Endodermal cell (in vitro differentiated cells): ENCODE results near the gene KCTD11. TPM values are rescaled to one million over a fixed set of nuclear protein-coding genes. Genes with fewer than 3 reads are reported as not detected.
"Not testable (repeated sequence)": the region's sequence is repeated elsewhere in the genome, so short reads cannot be mapped to it uniquely, and the experiment has no call there.

Experiments used
- DNase-seq: peaks from one replicate; pipeline ENCODE4 v3.0.0-alpha.2; 2017
- H3K27ac ChIP-seq: 2 replicates; pipeline ENCODE4 v1.5.1; 2013; ENCODE audit warnings: mild to moderate bottlenecking, low read depth, low read length, moderate library complexity
- H3K27me3 ChIP-seq: 2 replicates; pipeline ENCODE4 v1.6.1; 2013; ENCODE audit warnings: mild to moderate bottlenecking, low read length, moderate library complexity; ENCODE audit not compliant: insufficient read depth, control insufficient read depth, poor library complexity, severe bottlenecking
- H3K36me3 ChIP-seq: 2 replicates; pipeline ENCODE4 v1.7.0; 2013; ENCODE audit warnings: mild to moderate bottlenecking, low read length, moderate library complexity; ENCODE audit not compliant: control insufficient read depth, insufficient read depth
- H3K4me1 ChIP-seq: one replicate; pipeline ENCODE4 v1.7.0; 2013; ENCODE audit warnings: low read length; ENCODE audit not compliant: control insufficient read depth, insufficient read depth
- H3K4me3 ChIP-seq: 2 replicates; pipeline ENCODE4 v1.5.1; 2013; ENCODE audit warnings: mild to moderate bottlenecking, low read length, moderate library complexity
- H3K9ac ChIP-seq: 2 replicates; pipeline ENCODE4 v1.6.1; 2013; ENCODE audit warnings: mild to moderate bottlenecking, low read length, moderate library complexity; ENCODE audit not compliant: poor library complexity, severe bottlenecking; ENCODE audit errors: extremely low read depth
- H3K9me3 ChIP-seq: 2 replicates; pipeline ENCODE4 v1.6.1; 2013; ENCODE audit warnings: mild to moderate bottlenecking, low read length, moderate library complexity; ENCODE audit not compliant: control insufficient read depth
- H3K27ac Mint-ChIP-seq: 2 replicates; pipeline ENCODE4 v1.8.0; 2020; ENCODE audit warnings: mixed read lengths
- H3K27me3 Mint-ChIP-seq: 2 replicates; pipeline ENCODE4 v1.8.0; 2021; ENCODE audit warnings: mild to moderate bottlenecking, mixed read lengths; ENCODE audit not compliant: insufficient read depth
- H3K36me3 Mint-ChIP-seq: 2 replicates; pipeline ENCODE4 v1.8.0; 2020; ENCODE audit warnings: low read depth, mixed read lengths
- H3K4me1 Mint-ChIP-seq: 2 replicates; pipeline ENCODE4 v1.8.0; 2020; ENCODE audit warnings: mixed read lengths
- H3K4me3 Mint-ChIP-seq: 2 replicates; pipeline ENCODE4 v1.8.0; 2020; ENCODE audit warnings: mild to moderate bottlenecking, moderate library complexity, mixed read lengths
- H3K9me3 Mint-ChIP-seq: 2 replicates; pipeline ENCODE4 v1.8.0; 2020; ENCODE audit warnings: mild to moderate bottlenecking, mixed read lengths
- WGBS, 2 experiments: methylation state at CpG; one replicate each; pipeline versions ENCODE4 v1.1.5 to v1.1.7; 2013; ENCODE audit warnings: missing lambda C conversion rate in 2 of 2, mixed read lengths in 1 of 2; ENCODE audit not compliant: insufficient coverage in 1 of 2, insufficient read length in 1 of 2; 5-methylcytosine and 5-hydroxymethylcytosine counted together
- total RNA-seq, 2 donors: library from RNA; stranded (reverse); fragmentation: NEBNext Ultra II Directional in 1 of 2; extraction: Animal tissue kit (Norgen Biotek cat#: 25700) in 1 of 2; gene quantifications; 2 replicates in 1 of 2; 3 replicates in 1 of 2; pipeline ENCODE4 v1.2.1, GENCODE V29; 2021
- TF ChIP-seq, protein P1 (sequence below): fragments of 200-600 bp; sonication (generic); conservative IDR thresholded peaks from 2 replicates; pipeline ENCODE4 v1.5.0; 2021; ENCODE audit warnings: antibody characterized with exemption, mild to moderate bottlenecking

KCTD11 gene
- total RNA-seq, 2 donors from 2014 or later, result 7.1 to 8.4 TPM

DNA sequence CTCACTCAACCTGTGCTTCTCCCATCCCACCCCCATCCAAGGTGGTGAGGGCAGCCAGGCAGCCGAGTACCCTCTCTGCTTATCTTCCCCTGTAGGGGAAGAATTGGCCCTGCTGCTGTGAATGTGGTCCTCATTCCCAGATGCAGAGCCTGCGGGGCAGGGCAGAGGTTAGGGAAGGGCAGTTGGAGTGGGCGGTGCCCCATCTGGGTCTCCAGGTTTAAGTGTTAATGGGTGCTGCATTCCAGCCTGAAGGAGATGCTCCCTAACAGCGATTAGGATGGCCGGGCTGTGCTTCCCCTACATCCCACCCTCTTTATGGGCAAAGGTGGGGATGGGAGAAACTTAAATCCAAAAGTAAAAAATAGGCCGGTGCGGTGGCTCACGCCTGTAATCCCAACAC is 15.1 kb downstream of the KCTD11 start:
- Histone ChIP-seq H3K4me3 (no peak overlapping the region), H3K27me3 (no peaks in the 10 kb centered on the region), H3K27ac (no peak overlapping the region), H3K9ac (no peak overlapping the region), H3K4me1 (no peaks in the 10 kb centered on the region), H3K9me3 (no peaks in the 10 kb centered on the region), H3K36me3 (no peaks in the 10 kb centered on the region)
- H3K4me3 Mint-ChIP-seq, result no peak overlapping the region
- H3K27ac Mint-ChIP-seq, result no peak overlapping the region
- WGBS, 2 experiments, result 69% methylated on average over 8 of the region's 8 CpGs; no CpG with 5 or more reads in 1 of the 2 experiments
- H3K4me1 Mint-ChIP-seq, result no peaks in the 10 kb centered on the region
- H3K36me3 Mint-ChIP-seq, result no peaks in the 10 kb centered on the region
- TF ChIP-seq, protein P1, sequence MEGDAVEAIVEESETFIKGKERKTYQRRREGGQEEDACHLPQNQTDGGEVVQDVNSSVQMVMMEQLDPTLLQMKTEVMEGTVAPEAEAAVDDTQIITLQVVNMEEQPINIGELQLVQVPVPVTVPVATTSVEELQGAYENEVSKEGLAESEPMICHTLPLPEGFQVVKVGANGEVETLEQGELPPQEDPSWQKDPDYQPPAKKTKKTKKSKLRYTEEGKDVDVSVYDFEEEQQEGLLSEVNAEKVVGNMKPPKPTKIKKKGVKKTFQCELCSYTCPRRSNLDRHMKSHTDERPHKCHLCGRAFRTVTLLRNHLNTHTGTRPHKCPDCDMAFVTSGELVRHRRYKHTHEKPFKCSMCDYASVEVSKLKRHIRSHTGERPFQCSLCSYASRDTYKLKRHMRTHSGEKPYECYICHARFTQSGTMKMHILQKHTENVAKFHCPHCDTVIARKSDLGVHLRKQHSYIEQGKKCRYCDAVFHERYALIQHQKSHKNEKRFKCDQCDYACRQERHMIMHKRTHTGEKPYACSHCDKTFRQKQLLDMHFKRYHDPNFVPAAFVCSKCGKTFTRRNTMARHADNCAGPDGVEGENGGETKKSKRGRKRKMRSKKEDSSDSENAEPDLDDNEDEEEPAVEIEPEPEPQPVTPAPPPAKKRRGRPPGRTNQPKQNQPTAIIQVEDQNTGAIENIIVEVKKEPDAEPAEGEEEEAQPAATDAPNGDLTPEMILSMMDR, result no peak
- H3K27me3 Mint-ChIP-seq, result peaks cover 19% of the 10 kb centered on the region
- H3K9me3 Mint-ChIP-seq, result no peaks in the 10 kb centered on the region
- peak; percentile 91 for DNase-seq

DNA sequence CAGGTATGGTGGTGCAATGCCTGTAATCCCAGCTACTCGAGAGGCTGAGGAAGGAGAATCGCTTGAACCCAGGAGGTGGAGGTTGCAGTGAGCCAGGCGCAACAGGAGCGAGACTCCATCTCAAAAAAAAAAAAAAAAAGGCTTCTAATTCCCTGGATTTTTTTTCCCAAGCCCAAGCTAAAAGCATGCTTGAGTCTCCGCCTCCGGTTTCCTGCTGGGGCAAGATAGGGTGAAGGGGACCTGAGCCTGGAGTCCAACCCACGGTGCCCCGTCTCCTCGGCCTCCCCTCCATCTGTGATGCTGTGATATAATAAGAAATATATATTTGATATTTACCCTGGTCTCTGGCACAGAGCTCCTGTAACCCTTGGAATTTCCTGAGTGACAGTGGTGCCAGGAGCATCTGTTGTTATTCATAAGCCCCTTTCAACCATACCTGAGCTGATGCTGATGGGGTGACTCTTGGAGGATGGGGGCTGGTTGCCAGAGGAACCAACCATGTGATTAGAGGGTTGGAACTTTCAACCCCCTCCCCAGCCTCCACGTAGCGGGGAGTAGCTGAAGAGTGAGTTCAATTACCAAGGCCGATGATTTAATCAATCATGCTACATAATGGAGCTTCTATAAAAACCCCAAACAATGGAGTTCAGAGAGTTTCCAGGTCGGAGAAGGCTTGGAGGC is 16.1 kb downstream of the KCTD11 start:
- WGBS, 2 experiments, result 86 to 96% methylated on average over 3 to 10 of the region's 13 CpGs
- Histone ChIP-seq H3K9me3 (no peaks in the 10 kb centered on the region), H3K9ac (no peak overlapping the region), H3K27ac (no peak overlapping the region), H3K4me3 (no peak overlapping the region), H3K4me1 (no peaks in the 10 kb centered on the region), H3K27me3 (no peaks in the 10 kb centered on the region), H3K36me3 (no peaks in the 10 kb centered on the region)
- Mint-ChIP-seq H3K27me3 (peaks cover 19% of the 10 kb centered on the region), H3K27ac (no peak overlapping the region), H3K9me3 (no peaks in the 10 kb centered on the region), H3K4me1 (no peaks in the 10 kb centered on the region), H3K36me3 (no peaks in the 10 kb centered on the region), H3K4me3 (no peak overlapping the region)
- peak; percentile 63 for DNase-seq
- TF ChIP-seq, protein P1, result no peak

DNA sequence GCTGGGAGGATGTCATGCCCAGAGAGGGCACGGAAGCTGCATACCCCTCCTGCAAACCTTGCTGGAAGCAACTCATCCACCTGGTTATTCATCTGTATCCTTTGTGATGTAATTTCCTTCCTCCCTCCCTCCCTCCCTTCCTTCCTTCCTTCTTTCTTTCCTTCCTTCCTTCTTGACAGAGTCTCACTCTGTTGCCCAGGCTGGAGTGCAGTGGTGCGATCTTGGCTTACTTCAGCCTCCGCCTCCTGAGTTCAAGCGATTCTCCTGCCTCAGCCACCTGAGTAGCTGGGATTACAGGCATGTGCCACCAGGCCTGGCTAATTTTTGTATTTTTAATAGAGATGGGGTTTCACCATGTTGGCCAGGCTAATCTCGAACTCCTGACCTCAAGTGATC is 16.6 kb downstream of the KCTD11 start:
- not testable (repeated sequence) for H3K4me3 ChIP-seq, H3K27ac ChIP-seq, H3K4me1 Mint-ChIP-seq, H3K36me3 ChIP-seq, H3K9me3 ChIP-seq, H3K4me1 ChIP-seq, H3K9me3 Mint-ChIP-seq, H3K4me3 Mint-ChIP-seq, DNase-seq, H3K36me3 Mint-ChIP-seq, H3K27me3 ChIP-seq, H3K27ac Mint-ChIP-seq, H3K9ac ChIP-seq
- H3K27me3 Mint-ChIP-seq, result peaks cover 18% of the 10 kb centered on the region
- 91 to 92% methylated on average over 5 of the region's 5 CpGs for whole genome bisulfite sequencing, 2 experiments

DNA sequence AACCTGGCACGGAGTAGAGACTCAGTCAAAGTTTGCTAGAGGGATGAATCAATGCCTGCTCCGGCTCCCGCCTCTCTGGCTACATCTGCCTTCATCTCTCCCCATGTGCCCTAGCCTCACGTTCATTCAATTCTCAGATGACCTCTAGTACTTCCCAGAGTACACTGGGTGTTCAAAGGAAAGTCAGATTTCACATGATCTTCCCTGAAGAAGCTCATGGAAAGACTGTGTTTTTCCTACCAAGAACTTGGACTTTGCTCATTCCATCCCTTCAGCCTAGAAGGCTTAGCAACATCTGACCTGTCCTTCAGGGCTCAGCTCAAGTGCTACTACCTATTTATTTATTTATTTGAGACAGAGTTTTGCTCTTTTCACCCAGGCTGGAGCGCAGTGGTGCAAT is 17.9 kb downstream of the KCTD11 start:
- Histone ChIP-seq H3K9me3 (no peaks in the 10 kb centered on the region), H3K4me3 (no peak overlapping the region), H3K27ac (no peak overlapping the region), H3K36me3 (no peaks in the 10 kb centered on the region), H3K4me1 (no peaks in the 10 kb centered on the region), H3K9ac (no peak overlapping the region), H3K27me3 (no peaks in the 10 kb centered on the region)
- H3K27ac Mint-ChIP-seq, result no peak overlapping the region
- peaks cover 14% of the 10 kb centered on the region for H3K27me3 Mint-ChIP-seq
- no peaks in the 10 kb centered on the region for H3K36me3 Mint-ChIP-seq
- no peaks in the 10 kb centered on the region for H3K9me3 Mint-ChIP-seq
- 85 to 92% methylated on average over 5 of the region's 5 CpGs for WGBS, 2 experiments
- TF ChIP-seq, protein P1, result no peak
- DNase-seq, result no peak
- no peaks in the 10 kb centered on the region for H3K4me1 Mint-ChIP-seq
- no peak overlapping the region for H3K4me3 Mint-ChIP-seq
